Activated gamma-delta T cell treated with Interleukin-2 at 50 U/mL for 16 hours (primary cell): ENCODE measurements around the gene SETD2.
"Not testable (repeated sequence)": the region's sequence is repeated elsewhere in the genome, so short reads cannot be mapped to it uniquely, and the experiment has no call there.

ENCODE experiments used
- DNase-seq: peaks from one replicate; pipeline ENCODE4 v3.0.0-alpha.2; 2020

Gene SETD2

DNA sequence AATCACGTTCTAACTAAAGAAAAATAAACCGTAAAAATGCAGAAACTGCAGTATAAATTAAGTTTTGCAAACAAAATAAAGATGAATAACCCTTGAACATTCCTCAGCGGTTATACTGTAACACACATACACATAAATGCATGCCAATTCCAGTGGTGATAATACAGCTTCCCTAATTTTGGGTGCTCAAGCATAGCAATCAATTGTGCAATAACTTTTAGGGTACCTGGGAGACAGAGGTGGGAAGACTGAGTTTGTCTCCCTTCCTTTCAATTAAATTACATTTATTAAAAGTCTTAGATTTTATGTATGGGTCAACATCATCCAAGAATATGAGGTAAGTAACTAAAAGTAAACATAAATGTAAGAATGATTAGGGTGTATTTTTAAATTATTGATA lies 71.8 kb downstream of the SETD2 start:
- DNase-seq, result no peak

DNA sequence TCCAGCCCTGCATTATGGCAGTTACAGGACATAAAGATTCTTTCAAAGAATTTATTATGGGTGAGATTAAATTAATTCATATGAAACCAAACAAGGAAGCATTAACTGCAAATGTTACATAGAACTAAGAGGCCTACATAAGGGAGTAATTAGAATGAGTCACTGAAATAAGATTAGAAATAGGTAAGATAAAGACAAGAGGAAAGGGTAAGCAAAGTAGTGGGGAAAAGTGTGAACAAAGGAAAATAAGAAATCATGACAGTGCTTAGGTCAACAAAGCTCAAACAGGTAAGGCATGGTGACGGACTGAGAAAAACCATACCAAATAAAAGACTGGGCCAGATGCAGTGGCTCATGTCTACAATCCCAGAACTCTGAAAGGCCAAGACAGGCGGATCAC lies 74.3 kb downstream of the SETD2 start:
- no peak for DNase-seq

DNA sequence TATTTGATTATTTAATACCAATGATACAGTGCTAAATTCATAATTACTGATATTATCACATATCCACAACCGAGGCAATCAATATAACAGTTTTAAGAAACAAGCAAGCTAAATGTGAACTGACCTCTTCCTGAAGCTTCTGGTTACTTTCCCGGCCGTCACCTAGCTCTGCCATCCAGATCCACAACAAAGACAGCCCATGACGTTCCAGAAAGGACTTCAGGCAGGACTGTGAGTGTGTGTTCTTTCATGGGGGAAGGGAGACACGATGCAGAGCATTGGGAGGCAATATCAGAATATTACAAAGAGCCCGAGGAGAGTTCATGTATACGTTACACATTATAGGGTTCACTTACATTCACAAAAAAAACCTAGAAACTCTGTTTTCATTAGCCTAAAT lies 77.8 kb downstream of the SETD2 start:
- DNase-seq, result no peak

DNA sequence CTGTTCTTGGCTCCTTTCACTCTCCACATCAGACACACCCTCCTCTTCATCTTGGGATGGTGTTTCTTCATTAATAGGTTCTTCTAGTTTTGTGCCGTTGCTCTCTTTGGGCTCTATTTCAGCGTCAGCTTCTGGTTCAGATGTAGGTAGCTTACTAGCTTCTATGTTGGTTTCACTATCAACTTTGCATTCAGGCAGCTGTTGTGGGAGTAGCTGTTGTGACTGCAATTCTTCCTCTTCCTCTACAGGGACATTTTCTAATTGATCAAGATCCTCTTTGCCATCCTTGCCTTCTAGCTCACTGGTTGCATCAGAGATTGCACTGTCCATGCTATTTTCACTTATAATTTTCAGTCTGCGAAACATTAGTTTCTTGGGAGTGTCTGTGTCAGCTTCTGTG lies 80.1 kb downstream of the SETD2 start:
- DNase-seq, result no peak

DNA sequence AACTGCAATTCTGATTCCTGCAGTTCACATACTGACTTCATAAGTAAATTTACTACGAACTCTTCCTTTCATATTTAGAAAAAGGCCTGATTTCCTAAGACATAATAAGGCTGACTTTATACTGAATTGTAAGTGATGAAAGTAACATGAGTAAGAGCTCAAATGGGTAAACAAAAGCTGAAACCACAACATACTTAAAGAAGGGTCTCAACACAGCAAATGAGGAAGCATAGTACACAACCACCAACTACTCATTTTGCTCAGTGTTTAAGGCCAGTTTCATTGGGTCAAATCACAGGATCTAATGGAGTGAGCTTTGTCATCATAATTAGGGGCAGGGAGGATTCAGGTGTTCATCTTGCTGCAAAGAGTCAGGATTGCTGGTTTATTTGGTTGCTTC lies 81.4 kb downstream of the SETD2 start:
- DNase-seq, result no peak

DNA sequence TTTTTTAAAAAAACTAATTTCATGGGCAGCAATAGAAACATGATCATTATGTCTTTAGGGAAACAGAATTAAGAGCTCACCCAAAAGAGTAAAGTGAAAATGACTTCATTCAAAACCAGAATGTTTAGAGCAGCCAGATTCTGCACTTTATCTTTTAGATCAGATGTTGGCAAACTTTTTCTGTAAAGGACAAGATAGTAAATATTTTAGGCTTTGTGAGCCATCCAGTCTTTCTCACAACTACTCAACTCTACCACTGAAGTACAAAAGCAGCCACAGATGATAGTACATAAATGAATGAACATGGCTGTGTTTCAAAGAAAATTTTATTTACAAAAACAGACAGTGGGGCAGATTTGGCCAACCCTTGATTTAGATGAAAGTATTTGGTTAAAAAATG lies 84.5 kb downstream of the SETD2 start:
- DNase-seq, result no peak

DNA sequence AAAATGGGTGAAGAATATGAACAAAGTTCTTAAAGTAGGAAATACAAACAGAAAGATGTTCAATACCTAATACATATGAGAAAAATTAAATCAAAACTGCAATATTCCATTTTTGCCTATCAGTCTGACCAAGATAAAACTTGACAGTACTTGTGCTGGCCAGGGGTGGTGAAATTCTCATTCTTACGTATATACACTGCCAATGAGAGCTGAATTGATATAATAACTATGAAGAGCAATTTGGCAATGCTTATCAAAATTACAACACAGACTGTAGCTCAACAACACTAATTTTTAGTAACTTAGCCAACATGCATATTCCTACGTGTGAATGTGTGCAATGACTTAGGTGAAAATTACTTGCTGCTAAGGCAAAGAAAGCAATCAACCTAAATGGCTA lies 90.2 kb downstream of the SETD2 start:
- DNase-seq, result no peak

DNA sequence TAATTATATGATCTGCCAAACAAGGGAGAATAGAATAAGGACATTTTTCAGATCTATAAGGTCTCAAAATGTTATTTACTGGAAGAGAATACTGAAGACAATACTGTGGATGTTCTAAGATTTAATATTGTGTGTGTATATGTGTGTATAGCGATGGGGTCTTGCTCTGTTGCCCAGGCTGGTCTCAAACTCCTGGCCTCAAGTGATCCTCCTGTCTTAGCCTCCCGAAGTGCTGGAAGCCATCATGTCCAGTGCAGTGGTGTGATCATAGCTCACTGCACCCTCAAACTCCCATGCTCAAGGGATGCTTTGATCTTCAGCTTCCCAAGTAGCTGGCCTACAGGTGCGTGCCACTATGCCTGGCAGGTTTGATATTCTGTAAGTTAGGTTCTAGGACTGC lies 93.1 kb downstream of the SETD2 start:
- no peak for DNase-seq

DNA sequence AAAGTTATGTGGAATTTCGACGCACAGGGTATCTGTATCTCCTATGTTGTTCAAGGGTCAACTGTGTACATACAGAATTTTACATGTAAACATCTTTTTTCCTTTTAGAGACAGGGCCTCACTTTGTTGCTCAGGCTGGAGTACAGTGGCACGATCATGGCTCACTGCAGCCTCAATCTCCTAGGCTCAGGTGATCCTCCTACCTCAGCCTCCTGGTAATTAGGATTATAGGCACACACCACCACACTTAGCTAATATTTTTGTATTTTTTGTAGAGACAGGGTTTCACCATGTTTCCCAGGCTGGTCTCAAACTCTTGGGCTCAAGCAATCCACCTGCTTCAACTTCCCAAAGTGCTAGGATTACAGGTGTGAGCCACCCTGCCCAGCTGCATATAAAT lies 97.7 kb downstream of the SETD2 start:
- DNase-seq, result not testable (repeated sequence)

DNA sequence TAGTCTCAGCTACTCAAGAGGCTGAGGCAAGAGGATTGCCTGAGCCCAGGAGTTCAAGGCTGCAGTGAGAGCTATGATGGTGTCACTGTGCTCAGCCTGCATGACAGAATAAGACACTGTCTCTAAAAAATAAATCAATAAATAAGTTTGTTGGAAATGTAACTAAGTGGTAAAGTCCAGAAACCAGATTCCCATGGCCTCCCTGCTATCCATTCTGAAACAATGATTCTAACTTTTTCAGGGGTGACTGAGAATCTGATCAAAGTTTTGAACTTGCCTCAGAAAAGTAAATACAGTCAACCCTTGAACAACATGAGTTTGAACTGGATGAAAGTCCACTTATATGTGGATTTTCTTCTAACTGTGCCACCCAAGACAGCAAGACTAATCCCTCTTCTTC lies 98.2 kb downstream of the SETD2 start:
- DNase-seq, result no peak

DNA sequence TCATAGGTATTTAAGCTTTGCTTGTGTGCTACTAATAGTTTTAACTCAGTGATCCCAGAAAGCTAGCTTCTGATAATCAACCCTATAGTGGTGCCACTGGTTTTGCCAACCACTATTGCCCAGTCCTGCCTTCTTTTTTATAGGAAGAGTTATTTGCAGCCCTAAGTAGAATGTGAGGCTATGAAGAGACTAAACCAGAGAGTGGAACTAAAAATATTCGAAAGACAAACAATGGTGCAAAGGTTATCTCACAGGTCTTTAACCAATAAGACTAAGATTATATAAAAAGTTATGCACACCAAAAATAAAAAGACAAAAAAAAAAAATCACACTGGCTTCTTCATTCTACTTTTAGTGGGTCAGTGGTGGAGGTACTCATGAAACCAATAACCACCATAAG lies 98.9 kb downstream of the SETD2 start:
- DNase-seq, result no peak

DNA sequence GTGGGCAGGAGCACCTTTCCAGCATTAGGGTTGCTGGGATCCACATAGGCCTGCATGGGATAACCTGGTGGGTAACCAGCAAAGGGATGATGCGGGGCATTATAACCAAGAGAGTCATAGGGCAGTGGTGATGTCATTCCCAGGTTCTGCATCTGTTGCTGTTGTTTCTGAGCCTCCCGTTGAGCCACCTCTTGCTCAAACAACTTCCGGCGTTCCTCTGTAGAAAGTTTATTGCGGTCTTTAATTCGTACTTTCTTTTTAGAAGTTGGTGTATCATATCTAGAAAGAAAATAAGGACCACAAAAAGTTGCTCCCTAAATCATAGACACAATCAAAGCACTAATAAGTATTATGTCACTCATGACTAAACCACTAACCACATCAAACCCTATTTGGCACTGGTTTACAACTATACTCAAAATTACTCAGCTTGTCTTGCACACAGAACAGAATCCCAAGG lies 106.7 kb downstream of the SETD2 start:
- peak; percentile 46 for DNase-seq

DNA sequence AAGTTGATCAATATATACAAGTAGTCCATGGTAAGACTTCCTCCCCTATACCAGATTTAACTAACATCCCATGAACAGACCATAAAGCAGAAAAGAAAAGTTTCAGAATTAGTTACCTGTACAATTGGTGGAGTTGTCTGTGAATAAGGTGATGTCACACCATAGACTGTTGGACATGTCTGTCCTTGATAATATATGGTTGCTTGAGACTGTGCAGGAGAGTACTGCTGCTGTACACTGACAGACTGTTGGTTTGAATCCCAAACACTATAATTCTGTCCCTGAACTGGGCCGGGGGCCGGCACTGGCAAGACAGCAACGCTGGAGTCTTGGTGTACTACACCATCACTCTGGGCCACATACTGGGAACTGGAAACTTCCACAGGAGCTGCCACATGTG lies 107.2 kb downstream of the SETD2 start:
- no peak for DNase-seq

DNA sequence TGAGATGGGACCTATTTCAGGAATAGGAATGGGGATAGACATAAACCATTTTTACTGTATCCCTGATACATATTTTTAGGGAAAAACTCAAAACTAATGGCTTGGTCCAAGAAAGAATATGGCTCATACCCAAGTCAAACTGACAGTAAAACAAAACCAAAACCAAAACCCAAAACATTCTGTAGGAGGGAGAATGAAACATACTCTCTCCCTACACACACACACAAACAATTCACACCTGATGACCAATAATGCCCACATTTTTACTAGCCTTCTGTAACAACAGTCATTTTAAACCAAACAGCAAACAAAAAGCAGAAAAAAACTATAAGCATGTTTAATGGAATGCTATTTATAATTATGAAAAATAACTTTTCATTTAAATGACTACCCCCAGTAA lies 109.5 kb downstream of the SETD2 start:
- DNase-seq, result no peak

DNA sequence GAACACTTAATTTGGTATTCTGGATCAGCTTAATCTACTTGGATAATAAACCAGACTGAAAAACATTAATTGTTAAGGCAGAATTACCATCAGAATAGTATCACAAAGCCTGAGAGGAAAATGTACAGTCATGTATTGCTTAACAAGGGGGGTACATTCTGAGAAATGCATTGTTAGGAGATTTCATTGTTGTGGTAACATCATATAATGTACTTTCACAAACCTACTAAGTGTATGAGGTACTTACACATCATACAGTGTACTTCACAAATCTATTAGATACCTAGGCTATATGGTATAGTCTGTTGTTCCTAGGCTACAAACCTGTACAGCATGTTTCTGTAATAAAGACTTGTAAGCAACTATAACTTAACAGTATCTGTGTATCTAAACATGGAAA lies 116.2 kb downstream of the SETD2 start:
- DNase-seq, result no peak

DNA sequence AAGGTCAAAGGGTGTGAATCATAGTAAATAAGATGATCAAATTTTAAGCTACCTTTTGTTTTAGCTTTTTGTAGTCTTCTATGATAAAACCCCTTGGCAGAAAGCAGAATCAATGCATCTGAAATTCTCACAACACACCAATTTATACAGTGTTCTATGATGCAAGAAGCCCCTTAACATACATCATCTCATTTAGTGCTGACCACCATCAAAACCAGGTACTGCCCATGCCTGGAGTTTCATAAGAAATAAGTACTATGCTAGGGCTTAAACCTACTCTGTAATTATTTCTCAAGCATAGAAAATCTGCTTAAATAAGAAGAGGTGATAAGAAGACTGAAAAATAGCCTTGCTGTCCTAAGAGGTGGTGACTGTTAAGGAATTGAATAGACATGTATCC lies 116.8 kb downstream of the SETD2 start:
- DNase-seq, result no peak

DNA sequence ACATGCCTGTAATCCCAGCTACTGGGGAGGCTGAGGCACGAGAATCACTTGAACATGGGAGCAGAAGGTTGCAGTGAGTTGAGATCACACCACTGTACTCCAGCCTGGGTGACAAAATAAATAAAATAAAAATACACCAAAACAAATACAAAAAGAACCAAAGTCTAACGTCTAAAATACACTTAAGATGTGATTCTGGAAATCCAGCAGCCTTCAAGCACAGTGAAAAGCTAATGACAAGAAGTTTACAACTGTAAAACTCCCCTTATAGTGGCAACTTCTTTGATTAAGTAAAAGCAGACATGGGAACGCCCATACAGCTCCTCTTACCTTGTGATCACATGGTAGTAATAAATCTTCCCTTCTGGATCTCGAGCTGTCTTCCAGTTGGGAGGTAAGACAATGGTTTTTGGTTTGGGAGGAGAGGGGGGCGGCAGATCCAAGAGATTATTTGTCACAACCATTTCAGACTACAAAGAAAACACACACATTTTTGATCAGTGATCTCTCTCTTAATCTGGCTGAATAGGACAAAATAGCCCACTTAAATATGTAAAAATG lies 121.6 kb downstream of the SETD2 start:
- DNase-seq, result no peak

DNA sequence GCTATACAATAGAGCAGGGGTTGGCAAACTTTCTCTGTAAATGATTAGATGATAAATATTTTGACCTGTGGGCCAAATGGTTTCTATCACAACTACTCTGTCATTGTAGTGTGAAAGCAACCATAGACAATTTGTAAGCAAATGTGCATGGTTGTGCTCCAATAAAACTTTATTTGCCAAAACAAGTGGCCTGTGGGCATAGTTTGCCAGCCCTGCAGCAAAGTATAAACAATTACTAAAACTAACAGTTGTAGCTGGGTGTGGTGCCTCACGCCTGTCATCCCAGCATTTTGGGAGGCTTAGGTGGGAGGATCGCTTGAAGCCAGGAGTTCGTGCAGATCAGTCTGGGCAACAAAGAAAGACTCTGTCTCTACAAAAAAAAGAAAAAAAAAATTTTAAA lies 122.8 kb downstream of the SETD2 start:
- no peak for DNase-seq

DNA sequence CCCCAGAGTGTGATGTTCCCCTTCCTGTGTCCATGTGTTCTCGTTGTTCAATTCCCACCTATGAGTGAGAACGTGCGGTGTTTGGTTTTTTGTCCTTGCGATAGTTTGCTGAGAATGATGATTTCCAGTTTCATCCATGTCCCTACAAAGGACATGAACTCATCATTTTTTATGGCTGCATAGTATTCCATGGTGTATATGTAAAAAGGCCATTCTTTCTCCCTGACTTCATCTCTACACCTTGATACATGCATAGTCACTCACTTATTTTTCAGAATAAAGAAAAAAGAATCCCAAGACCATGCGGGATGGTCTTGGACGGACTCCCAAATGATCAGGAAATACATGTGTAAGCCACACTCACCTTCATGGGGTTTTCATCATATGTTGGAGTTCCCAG lies 126.6 kb downstream of the SETD2 start:
- not testable (repeated sequence) for DNase-seq

DNA sequence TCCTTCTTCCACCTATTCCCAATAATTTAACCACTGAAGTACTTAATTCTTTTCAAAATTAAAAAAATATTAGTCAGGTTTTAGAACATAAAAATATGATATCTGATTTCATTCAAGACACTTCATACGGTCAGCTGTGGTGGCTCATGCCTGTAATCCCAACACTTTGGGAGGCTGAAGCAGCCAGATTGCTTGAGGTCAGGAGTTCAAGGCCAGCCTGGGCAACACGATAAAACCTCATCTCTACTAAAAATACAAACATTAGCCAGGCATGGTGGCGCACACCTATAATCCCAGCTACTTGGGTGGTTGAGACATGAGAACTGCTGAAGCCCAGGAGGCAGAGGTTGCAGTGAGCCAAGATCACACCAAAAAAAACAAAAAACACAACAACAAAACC lies 127.8 kb downstream of the SETD2 start:
- DNase-seq, result no peak

DNA sequence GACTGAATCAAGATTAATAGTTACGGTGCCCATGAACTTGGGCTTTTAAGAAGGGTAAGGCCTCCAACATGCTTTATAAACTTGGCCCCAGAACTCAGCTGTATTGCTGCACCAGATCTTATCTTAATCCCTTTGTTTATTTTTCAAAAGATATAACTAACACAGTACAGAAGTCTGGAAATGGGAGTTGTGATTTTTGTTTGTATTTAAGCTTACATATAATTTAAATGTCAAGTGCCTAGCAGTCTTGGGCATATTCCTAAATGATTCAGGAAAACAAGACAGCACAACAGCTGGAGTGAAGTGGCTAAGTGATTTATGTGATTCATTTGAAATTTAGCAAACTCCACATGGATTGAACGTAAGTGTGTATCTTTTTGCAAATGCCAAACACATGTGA lies 128.3 kb downstream of the SETD2 start:
- no peak for DNase-seq

DNA sequence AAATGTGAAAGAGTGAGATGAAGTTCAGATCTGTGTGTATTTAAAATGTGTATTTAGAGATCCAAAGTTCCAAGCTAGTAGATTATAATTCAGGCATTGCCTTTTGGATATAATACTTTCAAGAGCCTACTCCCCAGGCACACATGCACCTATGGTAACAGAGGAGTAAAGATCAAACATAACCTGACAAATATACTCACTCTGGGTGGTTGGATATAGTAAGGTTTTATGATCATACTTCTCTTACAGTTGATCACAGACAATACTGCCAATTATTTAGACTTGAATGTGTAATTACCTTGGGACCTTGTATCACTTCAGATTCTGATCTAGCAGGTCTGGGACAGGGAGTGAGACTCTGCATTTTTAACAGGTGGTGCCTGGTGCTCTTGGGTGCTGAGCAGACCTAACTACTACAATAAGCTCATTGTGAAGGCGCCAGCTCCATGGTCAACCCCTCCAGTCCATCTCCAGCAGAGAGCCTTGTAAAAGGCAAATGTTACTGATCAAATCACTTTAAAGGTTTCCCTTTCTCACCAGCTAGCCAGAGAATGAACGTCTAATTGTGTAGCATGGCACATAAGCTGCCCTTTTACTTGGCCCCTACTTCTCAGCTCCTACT lies 128.9 kb downstream of the SETD2 start:
- DNase-seq, result no peak

DNA sequence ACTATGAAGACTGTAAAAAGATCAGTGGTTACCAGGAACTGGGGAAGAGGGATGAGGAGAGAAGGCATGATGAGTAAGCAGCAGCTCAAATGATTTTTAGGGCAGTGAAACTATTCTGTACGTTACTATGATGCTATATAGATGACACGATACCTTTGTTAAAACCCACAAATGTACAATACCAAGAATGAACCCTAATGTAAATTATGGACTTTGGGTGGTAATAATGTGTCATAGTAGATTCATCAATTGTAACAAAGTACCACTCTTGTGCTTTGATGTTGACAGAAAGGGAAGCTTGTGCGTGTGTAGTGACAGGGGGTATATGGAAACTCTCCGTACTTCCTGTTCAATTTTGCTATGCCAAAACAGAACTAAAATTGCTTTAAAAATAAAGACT lies 132.9 kb downstream of the SETD2 start:
- DNase-seq, result not testable (repeated sequence)

DNA sequence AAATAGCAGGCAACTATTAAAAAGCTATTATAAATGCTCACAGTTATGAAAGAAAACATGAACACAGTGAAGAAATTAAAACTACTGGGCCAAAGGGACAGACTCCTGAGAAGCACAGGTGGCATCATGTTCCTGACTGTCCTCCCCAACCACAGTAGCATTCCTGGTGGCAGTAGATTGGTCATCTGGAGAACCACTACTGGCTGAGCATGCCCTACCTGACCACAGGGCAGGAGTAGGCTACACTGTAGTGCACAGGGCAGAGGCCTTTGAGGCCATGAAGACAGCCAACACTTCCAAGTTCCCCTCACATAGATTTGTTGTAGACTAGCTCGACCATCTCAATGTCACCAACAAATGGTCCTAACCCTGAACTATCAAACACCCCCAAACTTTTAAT lies 135.2 kb downstream of the SETD2 start:
- no peak for DNase-seq

DNA sequence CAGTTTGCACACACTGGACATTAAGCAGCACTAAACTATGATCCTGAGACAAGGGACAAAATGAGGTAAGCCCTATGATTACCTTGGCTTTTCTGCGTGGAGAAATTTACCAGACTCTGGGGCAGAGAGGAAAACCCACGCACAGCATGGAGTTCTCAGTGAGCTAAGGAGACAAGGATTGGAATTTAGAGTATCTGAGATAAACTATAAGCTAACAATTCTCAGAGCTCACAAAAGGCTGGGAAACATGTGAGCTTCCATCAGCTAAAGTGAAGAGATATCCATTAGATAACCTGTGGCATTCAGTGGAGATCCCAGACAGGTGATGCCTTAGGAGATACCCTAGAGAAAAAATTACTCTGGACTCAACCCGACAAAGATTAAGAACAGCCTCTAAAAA lies 135.8 kb downstream of the SETD2 start:
- DNase-seq, result no peak
